Myometrial cell (primary cell): ENCODE data around the gene LSM2. TPM values are rescaled to one million over a fixed set of nuclear protein-coding genes. Genes with fewer than 3 reads are reported as not detected.

Experiments
- total RNA-seq: library from RNA; depleted of rRNA; stranded (reverse); fragments of >200 nt; gene quantifications from 2 replicates; pipeline ENCODE4 v1.2.3, GENCODE V29; 2015

Gene LSM2
- 85.3 and 118 TPM in 2 replicates for total RNA-seq

DNA sequence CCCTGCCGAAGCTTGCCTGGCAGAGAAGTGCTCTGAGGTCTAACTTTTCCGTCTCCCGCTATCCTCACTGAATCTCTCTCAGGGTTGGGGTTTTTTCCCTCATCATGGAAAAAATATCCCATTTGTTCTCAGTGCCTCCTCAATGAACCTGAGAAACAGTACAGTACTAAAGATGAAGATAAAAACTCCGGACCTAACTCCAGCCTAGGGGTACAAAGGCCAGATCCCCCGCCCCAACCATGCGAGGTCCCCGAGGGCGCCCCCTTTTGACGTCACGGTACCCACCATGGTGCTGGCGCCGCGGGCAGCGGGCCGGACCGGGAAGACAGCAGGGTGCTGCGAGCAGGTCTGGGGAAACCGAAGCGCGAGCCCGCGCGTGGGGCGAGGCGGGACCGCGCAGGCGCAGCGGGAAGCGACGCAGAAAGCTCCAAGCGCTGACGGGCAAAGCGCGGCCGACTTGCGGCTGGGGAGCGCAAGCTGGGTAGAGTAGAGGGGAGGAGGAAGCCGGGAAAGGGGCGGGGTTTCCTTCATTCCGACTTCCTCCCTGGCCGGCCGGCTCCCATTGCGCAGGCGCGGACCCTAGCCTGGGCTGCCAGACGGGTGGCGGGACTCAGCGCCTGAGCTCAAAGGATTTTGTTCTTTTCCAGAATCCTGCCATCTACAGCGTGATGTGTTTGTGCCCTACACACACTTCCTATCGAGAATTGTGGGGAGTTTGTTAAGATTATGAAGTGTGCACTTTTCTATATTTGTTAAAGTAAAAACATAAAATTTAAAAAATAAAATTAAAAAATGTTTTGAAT, at the start of gene LSM2:
Gene LSM2, minus strand, starts transcription at position 497 of the 803 bp plus-strand sequence. Its CDS starts 209 bp downstream, at position 288.

GRCh38 chr6:31827286-31828079, 20.7 kb upstream of the LSM2 start, which contains the start of gene HSPA1B:
HSPA1B (plus strand) TSS chr6:31827738; CDS start chr6:31827951, 213 bp downstream.

DNA sequence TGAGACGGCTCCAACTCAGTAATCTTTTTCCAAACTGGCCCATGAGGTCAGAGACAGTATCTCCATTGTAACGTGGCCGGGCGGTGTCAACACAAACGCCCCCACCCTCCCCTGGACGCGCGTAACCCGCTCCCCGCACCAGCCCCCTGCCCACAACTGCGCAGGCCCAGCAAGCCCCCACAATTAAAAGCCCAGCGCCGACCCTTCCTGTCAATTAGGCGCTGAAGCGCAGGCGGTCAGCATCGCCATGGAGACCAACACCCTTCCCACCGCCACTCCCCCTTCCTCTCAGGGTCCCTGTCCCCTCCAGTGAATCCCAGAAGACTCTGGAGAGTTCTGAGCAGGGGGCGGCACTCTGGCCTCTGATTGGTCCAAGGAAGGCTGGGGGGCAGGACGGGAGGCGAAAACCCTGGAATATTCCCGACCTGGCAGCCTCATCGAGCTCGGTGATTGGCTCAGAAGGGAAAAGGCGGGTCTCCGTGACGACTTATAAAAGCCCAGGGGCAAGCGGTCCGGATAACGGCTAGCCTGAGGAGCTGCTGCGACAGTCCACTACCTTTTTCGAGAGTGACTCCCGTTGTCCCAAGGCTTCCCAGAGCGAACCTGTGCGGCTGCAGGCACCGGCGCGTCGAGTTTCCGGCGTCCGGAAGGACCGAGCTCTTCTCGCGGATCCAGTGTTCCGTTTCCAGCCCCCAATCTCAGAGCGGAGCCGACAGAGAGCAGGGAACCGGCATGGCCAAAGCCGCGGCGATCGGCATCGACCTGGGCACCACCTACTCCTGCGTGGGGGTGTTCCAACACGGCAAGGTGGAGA, 8.5 kb upstream of the LSM2 start, which contains the start of the genes HSPA1A and HSPA1L:
Gene HSPA1A, plus strand, starts transcription at position 519 of the 814 bp plus-strand sequence. Its CDS starts 214 bp downstream, at position 733.
Gene HSPA1L, minus strand, starts transcription at position 259 of the 814 bp plus-strand sequence. CDS start 3,311 bp downstream, outside the sequence.

DNA sequence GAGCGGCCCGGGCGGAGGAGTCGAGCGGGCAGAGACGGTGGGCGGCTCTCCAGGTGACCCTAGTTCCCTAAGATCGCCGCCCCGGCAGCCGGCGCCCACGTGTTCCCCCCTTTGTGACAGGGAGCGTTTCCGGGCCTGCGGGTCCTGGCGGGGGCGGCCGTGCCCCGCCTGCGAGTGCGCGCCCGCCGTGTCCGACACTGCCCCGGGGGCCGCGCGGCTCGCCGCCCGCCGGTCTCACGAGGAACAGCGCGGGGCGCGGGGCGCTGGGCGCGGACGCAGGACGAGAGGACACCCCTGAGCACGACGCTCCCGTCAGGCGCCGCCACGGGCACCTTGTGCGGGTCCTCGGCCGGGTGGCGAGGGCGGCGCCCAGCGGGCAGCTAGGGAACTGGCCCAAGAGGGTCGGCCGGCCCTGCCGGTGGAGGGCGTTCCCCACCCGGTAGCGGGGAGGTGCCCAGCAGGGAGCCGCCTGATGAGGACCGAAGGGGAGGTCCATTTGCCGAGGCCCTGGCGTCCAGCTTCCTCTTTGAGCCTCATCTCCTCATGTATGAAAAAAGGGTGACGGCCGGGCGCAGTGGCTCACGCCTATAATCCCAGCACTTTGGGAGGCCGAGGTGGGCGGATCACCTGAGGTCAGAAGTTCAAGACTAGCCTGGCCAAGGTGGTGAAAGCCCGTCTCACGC, 11.0 kb downstream of the LSM2 start, which contains the start of gene VARS1:
Gene VARS1, minus strand, starts transcription at position 137 of the 683 bp plus-strand sequence. CDS start 535 bp downstream, outside the sequence.

DNA sequence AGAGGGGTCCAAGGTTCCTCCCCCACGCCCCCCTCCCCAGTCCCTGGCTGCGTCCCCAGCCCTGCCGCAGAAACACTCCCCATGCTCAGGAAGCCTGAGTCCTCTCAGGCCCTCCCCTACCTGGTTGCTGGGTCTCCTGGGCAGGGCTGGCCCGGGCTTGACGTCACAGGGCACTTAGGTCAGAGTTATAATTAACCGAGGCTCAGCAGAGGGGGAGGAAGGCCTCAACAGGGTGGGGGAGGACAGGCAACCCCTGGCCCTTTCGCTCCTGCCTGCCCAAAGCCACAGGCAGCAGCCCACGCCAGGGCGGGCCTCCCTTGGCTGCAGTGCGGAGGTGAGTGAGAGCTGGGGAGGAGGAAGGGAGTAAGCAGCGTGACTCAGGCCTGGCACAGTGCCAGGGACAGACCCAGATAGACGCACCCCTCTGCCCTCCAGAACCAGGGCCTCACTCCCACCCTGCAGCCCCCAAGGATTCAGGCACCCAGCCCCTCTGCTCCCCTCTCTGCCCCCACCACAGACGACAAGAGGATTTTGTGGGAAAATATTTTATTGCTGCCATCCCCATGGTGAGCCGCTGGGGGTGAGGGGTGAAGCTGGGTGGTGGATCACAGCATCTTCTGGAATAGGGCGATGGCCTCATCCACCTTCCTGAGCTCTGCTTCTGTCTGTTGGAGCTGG, 29.6 kb downstream of the LSM2 start, which contains the start of gene VWA7:
Gene VWA7, minus strand, starts transcription at position 340 of the 678 bp plus-strand sequence. CDS start 549 bp downstream, outside the sequence.

GRCh38 chr6:31762356-31762755, 44.4 kb downstream of the LSM2 start, which contains the start of gene SAPCD1:
SAPCD1 (plus strand) TSS chr6:31762656; CDS start chr6:31763055, 399 bp downstream.

Other genes with a start within 250 kb of the LSM2 start
- gene LTA, start 234.7 kb downstream of the LSM2 start, total RNA-seq, result not detected in 2 replicates
- gene TNF, start 231.4 kb downstream of the LSM2 start, total RNA-seq, result not detected in 2 replicates
- not detected in 2 replicates for gene LTB, start 224.5 kb downstream of the LSM2 start, total RNA-seq
- gene LST1, start 220.7 kb downstream of the LSM2 start, total RNA-seq, result not detected in 2 replicates
- not detected in 2 replicates for gene NCR3, start 214.0 kb downstream of the LSM2 start, total RNA-seq
- not detected in 2 replicates for gene AIF1, start 191.7 kb downstream of the LSM2 start, total RNA-seq
- 77.8 and 81.9 TPM in 2 replicates for gene PRRC2A, start 186.3 kb downstream of the LSM2 start, total RNA-seq
- 241 and 292 TPM in 2 replicates for gene BAG6, start 154.3 kb downstream of the LSM2 start, total RNA-seq
- 1.4 and 1.7 TPM in 2 replicates for gene APOM, start 151.1 kb downstream of the LSM2 start, total RNA-seq
- 17.0 and 20.9 TPM in 2 replicates for gene C6orf47, start 146.2 kb downstream of the LSM2 start, total RNA-seq
- gene GPANK1, start 142.0 kb downstream of the LSM2 start, total RNA-seq, result 12.4 and 16.1 TPM in 2 replicates
- gene CSNK2B, start 140.9 kb downstream of the LSM2 start, total RNA-seq, result 281 and 300 TPM in 2 replicates
- gene LY6G5B, start 137.0 kb downstream of the LSM2 start, total RNA-seq, result 0.58 and 2.7 TPM in 2 replicates
- gene LY6G5C, start 125.9 kb downstream of the LSM2 start, total RNA-seq, result 0.29 and 1.1 TPM in 2 replicates
- gene ABHD16A, start 103.6 kb downstream of the LSM2 start, total RNA-seq, result 41.6 and 52.5 TPM in 2 replicates
- not detected in 2 replicates for gene LY6G6F, start 100.1 kb downstream of the LSM2 start, total RNA-seq
- not detected in 2 replicates for gene LY6G6D, start 91.6 kb downstream of the LSM2 start, total RNA-seq
- not detected in 2 replicates for gene LY6G6C, start 85.2 kb downstream of the LSM2 start, total RNA-seq
- gene MPIG6B, start 83.6 kb downstream of the LSM2 start, total RNA-seq, result not detected in 2 replicates
- gene DDAH2, start 77.7 kb downstream of the LSM2 start, total RNA-seq, result 63.1 and 65.7 TPM in 2 replicates
- 1,096 and 1,127 TPM in 2 replicates for gene CLIC1, start 70.4 kb downstream of the LSM2 start, total RNA-seq
- gene MSH5, start 67.0 kb downstream of the LSM2 start, total RNA-seq, result 7.8 and 16.7 TPM in 2 replicates
- gene SAPCD1, start 44.3 kb downstream of the LSM2 start, total RNA-seq, result 1.8 and 2.3 TPM in 2 replicates
- under 0.01 TPM in 1 of 2 replicates, not detected in the other for gene VWA7, start 29.6 kb downstream of the LSM2 start, total RNA-seq
- gene VARS1, start 11.2 kb downstream of the LSM2 start, total RNA-seq, result 102 and 105 TPM in 2 replicates
- 0.29 and 0.35 TPM in 2 replicates for gene HSPA1L, start 8.3 kb upstream of the LSM2 start, total RNA-seq
- gene HSPA1A, start 8.6 kb upstream of the LSM2 start, total RNA-seq, result 38.1 and 41.2 TPM in 2 replicates
- 59.4 and 73.5 TPM in 2 replicates for gene HSPA1B, start 20.8 kb upstream of the LSM2 start, total RNA-seq
- 71.2 and 73.9 TPM in 2 replicates for gene NEU1, start 55.9 kb upstream of the LSM2 start, total RNA-seq
- 0.18 TPM in 1 of 2 replicates, not detected in the other for gene SLC44A4, start 72.0 kb upstream of the LSM2 start, total RNA-seq
- 44.7 and 47.9 TPM in 2 replicates for gene EHMT2, start 90.7 kb upstream of the LSM2 start, total RNA-seq
- gene ZBTB12, start 95.1 kb upstream of the LSM2 start, total RNA-seq, result 2.0 and 2.3 TPM in 2 replicates
- 1.4 and 2.0 TPM in 2 replicates for gene C2, start 120.8 kb upstream of the LSM2 start, total RNA-seq
- 0.86 and 1.6 TPM in 2 replicates for gene CFB, start 139.1 kb upstream of the LSM2 start, total RNA-seq
- 133 and 192 TPM in 2 replicates for gene NELFE, start 152.0 kb upstream of the LSM2 start, total RNA-seq
- gene SKIC2, start 152.2 kb upstream of the LSM2 start, total RNA-seq, result 52.8 and 85.6 TPM in 2 replicates
- 12.7 and 16.1 TPM in 2 replicates for gene DXO, start 165.2 kb upstream of the LSM2 start, total RNA-seq
- gene C4A, start 175.1 kb upstream of the LSM2 start, total RNA-seq, result 5.0 and 8.1 TPM in 2 replicates
- gene C4B, start 207.8 kb upstream of the LSM2 start, total RNA-seq, result 3.7 and 6.6 TPM in 2 replicates
- 1.4 TPM in 1 of 2 replicates, not detected in the other for gene CYP21A2, start 231.4 kb upstream of the LSM2 start, total RNA-seq